K562 (cell line): ENCODE results near the gene ITPRID2. TPM values are rescaled to one million over a fixed set of nuclear protein-coding genes. Genes with fewer than 3 reads are reported as not detected.

Experiments used
- ATAC-seq: fragments of 200-7000 bp; cut with Tn5 transposase; 3 replicates; pipeline ENCODE4 v1.9.1; 2020; ENCODE audit warnings: moderate library complexity
- BruUV-seq: library from RNA; stranded (reverse); fragments of 400-500 nt; replicated peaks from 2 replicates; lab custom pipeline; 2021; lab: Mats Ljungman, UMichigan
- CTCF ChIA-PET: fragments of 300-600 bp; formaldehyde crosslinking; extraction: SDS; loops from one replicate; lab custom pipeline; 2021; ENCODE audit warnings: low intra/inter-chr PET ratio; lab: Yijun Ruan, JAX
- POLR2A ChIA-PET: fragments of 300-600, 350-650 bp; sonication (Branson Sonifier 250); formaldehyde crosslinking; extraction: SDS; loops from one replicate; lab custom pipeline; 2021; ENCODE audit warnings: antibody characterized with exemption, inconsistent platforms; lab: Yijun Ruan, JAX
- DNase-seq, 4 experiments: peaks; one replicate each; pipeline versions ENCODE4 v3.0.0 to v3.0.0-alpha.2; 2011 to 2018; ENCODE audit warnings: low spot score in 3 of 4, mixed read lengths in 3 of 4; ENCODE audit errors: extremely low read depth in 1 of 4
- FAIRE-seq: peaks from 2 replicates; lab custom pipeline; 2011; peaks lifted over from hg19 to GRCh38; lab: Jason Lieb, UNC
- H2AFZ ChIP-seq: 2 replicates; pipeline ENCODE4 v1.6.0; 2011; ENCODE audit warnings: low read depth, low read length, control low read depth, inconsistent platforms
- H3K27ac ChIP-seq: fragments of 200-600 bp; 3 replicates; pipeline ENCODE4 v1.8.0; 2011; ENCODE audit warnings: low read depth, mild to moderate bottlenecking, control low read depth, inconsistent platforms, low read length, moderate library complexity, mixed read lengths; ENCODE audit errors: extremely low read depth
- H3K27me3 ChIP-seq, 2 experiments: fragments of 300-600 bp in 1 of 2; 2 replicates in 1 of 2; 3 replicates in 1 of 2; pipeline versions ENCODE4 v1.6.0 to v1.8.0; 2011; ENCODE audit warnings: inconsistent platforms in 2 of 2, low read length in 2 of 2, mild to moderate bottlenecking in 1 of 2, mixed read lengths in 1 of 2, moderate library complexity in 1 of 2; ENCODE audit not compliant: control insufficient read depth in 2 of 2, insufficient read depth in 2 of 2
- H3K36me3 ChIP-seq: fragments of 300-600 bp; 3 replicates; pipeline ENCODE4 v1.8.0; 2011; ENCODE audit warnings: mild to moderate bottlenecking, low read length, inconsistent platforms; ENCODE audit not compliant: control insufficient read depth, insufficient read depth
- H3K4me1 ChIP-seq, 2 experiments: fragments of 200-600 bp in 1 of 2; replicated peaks in 1 of 2; 2 replicates in 1 of 2; 3 replicates in 1 of 2; pipeline versions ENCODE4 v1.5.1 to v1.8.0; 2011; ENCODE audit warnings: inconsistent platforms in 2 of 2, low read length in 2 of 2, mild to moderate bottlenecking in 1 of 2, mixed read lengths in 1 of 2, moderate library complexity in 1 of 2; ENCODE audit not compliant: control insufficient read depth in 2 of 2, insufficient read depth in 2 of 2
- H3K4me2 ChIP-seq: 2 replicates; pipeline ENCODE4 v1.6.1; 2011; ENCODE audit warnings: low read length, control low read depth, inconsistent platforms, mixed read lengths; ENCODE audit not compliant: insufficient read depth
- H3K4me3 ChIP-seq: fragments of 200-600 bp; sonication (generic), shearing (Covaris generic); 2 replicates; pipeline ENCODE4 v1.5.1; 2016; ENCODE audit warnings: control low read depth, inconsistent platforms
- H3K79me2 ChIP-seq: fragments of 200-600 bp; 3 replicates; pipeline ENCODE4 v1.8.0; 2011; ENCODE audit warnings: low read length, inconsistent platforms; ENCODE audit not compliant: control insufficient read depth, insufficient read depth
- H3K9ac ChIP-seq, 2 experiments: 2 replicates each; pipeline versions ENCODE4 v1.6.0 to v1.6.1; 2011; ENCODE audit warnings: low read depth in 2 of 2, low read length in 2 of 2, control low read depth in 1 of 2, inconsistent platforms in 1 of 2, mild to moderate bottlenecking in 1 of 2, mixed read lengths in 1 of 2; ENCODE audit not compliant: insufficient read depth in 1 of 2
- H3K9me1 ChIP-seq: one replicate; pipeline ENCODE4 v1.6.0; 2011; ENCODE audit warnings: inconsistent platforms, mild to moderate bottlenecking, low read length, moderate library complexity; ENCODE audit not compliant: control insufficient read depth, insufficient read depth
- H3K9me3 ChIP-seq: replicated peaks from 2 replicates; pipeline ENCODE4 v1.5.1; 2011; ENCODE audit warnings: low read depth, low read length, inconsistent platforms; ENCODE audit not compliant: control insufficient read depth, insufficient read depth
- H4K20me1 ChIP-seq: replicated peaks from 2 replicates; pipeline ENCODE4 v1.6.1; 2011; ENCODE audit warnings: low read length, inconsistent platforms, mixed read lengths; ENCODE audit not compliant: control insufficient read depth, insufficient read depth
- DACH1 ChIP-seq: fragments of 450-650 bp; IDR thresholded peaks from 2 replicates; pipeline ENCODE4 v1.6.1; 2018; ENCODE audit not compliant: partially characterized antibody
- GABPB2 ChIP-seq: fragments of 250-450 bp; sonication (Bioruptor Pico); conservative IDR thresholded peaks from 2 replicates; pipeline ENCODE4 v1.5.1; 2021; ENCODE audit warnings: mild to moderate bottlenecking
- MAX ChIP-seq: sonication (generic); formaldehyde crosslinking; IDR thresholded peaks from 2 replicates; pipeline ENCODE4 v1.9.0; 2022; ENCODE audit warnings: mild to moderate bottlenecking, missing genetic modification reagents
- NFIC ChIP-seq: fragments of 450-650 bp; IDR thresholded peaks from 2 replicates; pipeline ENCODE4 v1.6.1; 2017; ENCODE audit warnings: mild to moderate bottlenecking, inconsistent platforms
- PHTF2 ChIP-seq: fragments of 250-450 bp; sonication (Bioruptor Pico); IDR thresholded peaks from 2 replicates; pipeline ENCODE4 v1.5.0; 2021; ENCODE audit warnings: mild to moderate bottlenecking
- PRDM10 ChIP-seq: fragments of 450-650 bp; IDR thresholded peaks from 2 replicates; pipeline ENCODE4 v1.6.1; 2018; ENCODE audit not compliant: partially characterized antibody
- ZFPM2 ChIP-seq: fragments of 250-450 bp; sonication (Bioruptor Pico); IDR thresholded peaks from 2 replicates; pipeline ENCODE4 v1.5.1; 2022; ENCODE audit warnings: mild to moderate bottlenecking
- ZNF407 ChIP-seq: fragments of 450-650 bp; IDR thresholded peaks from 2 replicates; pipeline ENCODE4 v1.6.1; 2016; ENCODE audit warnings: low read depth
- ZNF639 ChIP-seq, 2 experiments: fragments of 200-800 bp in 1 of 2; sonication (Bioruptor generic) in 1 of 2; sonication (generic) in 1 of 2; formaldehyde crosslinking in 1 of 2; IDR thresholded peaks in 1 of 2; conservative IDR thresholded peaks in 1 of 2; 2 replicates each; pipeline versions ENCODE4 v1.5.0 to v1.6.1; 2016 to 2020; ENCODE audit warnings: missing compliant biosample characterization in 1 of 2, missing genetic modification characterization in 1 of 2, missing genetic modification reagents in 1 of 2
- WGBS: fragments of 100-300 bp; shearing (Covaris generic); methylation state at CpG from one replicate; pipeline ENCODE4 v1.1.6; 2016; ENCODE audit warnings: low coverage, mixed read lengths; ENCODE audit not compliant: insufficient coverage; ENCODE audit errors: missing lambda C conversion rate; 5-methylcytosine and 5-hydroxymethylcytosine counted together
- in situ Hi-C: fragments of 300-500 bp; cut with MboI; formaldehyde crosslinking; loops from 4 replicates; pipeline ENCODE4 v1.15.0; 2018; ENCODE audit warnings: inconsistent platforms, mixed read lengths
- intact Hi-C: fragments of 100-400 bp; cut with micrococcal nuclease; formaldehyde crosslinking; loops from 2 replicates; pipeline ENCODE4 v1.14.2; 2022
- polyA plus RNA-seq, 8 experiments: library from polyadenylated mRNA; depleted of rRNA in 4 of 8; stranded (reverse) in 5 of 8; unstranded in 3 of 8; fragments of >200 nt; fragmentation: Nextera tagmentation in 2 of 8; fragmentation: Illumina TruSeq in 1 of 8; extraction: Ambion mirVana in 2 of 8; extraction: Trizol in 1 of 8; gene quantifications; 2 replicates each; pipeline versions ENCODE4 v1.2.1 to v1.2.3, GENCODE V29; 2011 to 2014; ENCODE audit warnings: inconsistent platforms in 1 of 8, missing spikeins in 1 of 8
- total RNA-seq, 7 experiments: library from RNA; depleted of rRNA in 6 of 7; stranded (reverse); fragments of >200 nt in 6 of 7; fragmentation: Illumina TruSeq in 2 of 7; extraction: Trizol in 2 of 7; gene quantifications; 2 replicates each; pipeline versions ENCODE4 v1.2.1 to v1.2.3, GENCODE V29; 2011 to 2021; ENCODE audit warnings: low replicate concordance in 1 of 7

ITPRID2 gene
- total and polyA plus RNA-seq, 9 of the 15 experiments (the other 6 are each of a cell fraction or from before 2014, with no cell fraction given): 18.5 to 77.8 (median 52.0) TPM

- intact Hi-C loops: no loop called here
- CTCF ChIA-PET: no interaction called here
- no peak for FAIRE-seq
These were observed 32.9 kb upstream of the ITPRID2 start for GRCh38 chr2:181858600-181858999.

More at GRCh38 chr2:181858600-181858999, 32.9 kb upstream of the ITPRID2 start:
- Histone ChIP-seq H3K9me3 (no peaks in the 10 kb centered on the region), H3K4me2 (no peak overlapping the region), H3K9ac (no peak overlapping the region), H3K9me1 (no peaks in the 10 kb centered on the region), H3K4me3 (no peak overlapping the region), H3K4me1 (no peaks in the 10 kb centered on the region), H3K27ac (no peak overlapping the region), H3K79me2 (no peaks in the 10 kb centered on the region), H4K20me1 (no peaks in the 10 kb centered on the region), H3K36me3 (no peaks in the 10 kb centered on the region), H2AFZ (no peak overlapping the region), H3K27me3 (no peaks in the 10 kb centered on the region)
- DNase-seq: no peak
- TF ChIP-seq NFIC: no peak
- TF ChIP-seq DACH1: no peak
- TF ChIP-seq PRDM10: no peak
- TF ChIP-seq GABPB2 (CRISPR knock-in tag): no peak
- TF ChIP-seq ZNF407: no peak
- TF ChIP-seq ZNF639 (CRISPR knock-in tag; conservative IDR thresholded peaks at IDR 0.05 in 1 of 2, IDR thresholded peaks at IDR 0.05 in 1 of 2): no peak
- no peak for TF ChIP-seq ZFPM2 (CRISPR knock-in tag)
- TF ChIP-seq MAX (CRISPR knock-in tag): no peak
- TF ChIP-seq PHTF2: no peak
- no TSS peak for BruUV-seq
- in situ Hi-C loops: no loop called here
- ATAC-seq: no peak
- 0% methylated on average over 2 of the region's 2 CpGs for WGBS
- POLR2A ChIA-PET: interaction anchor here (0.7 kb wide), 1 partner anchor 9 kb away, joined by 3 read pairs; no protein-coding TSS in a partner anchor
